NCI-H774 (cell line): ENCODE data around the gene CPN2.
A peak's percentile ranks its signal among the peaks of the same experiment; 100 is the strongest.

ENCODE experiments used
- DNase-seq: peaks from one replicate; lab custom pipeline; 2025; lab: John Stamatoyannopoulos, UW

CPN2 gene

DNA sequence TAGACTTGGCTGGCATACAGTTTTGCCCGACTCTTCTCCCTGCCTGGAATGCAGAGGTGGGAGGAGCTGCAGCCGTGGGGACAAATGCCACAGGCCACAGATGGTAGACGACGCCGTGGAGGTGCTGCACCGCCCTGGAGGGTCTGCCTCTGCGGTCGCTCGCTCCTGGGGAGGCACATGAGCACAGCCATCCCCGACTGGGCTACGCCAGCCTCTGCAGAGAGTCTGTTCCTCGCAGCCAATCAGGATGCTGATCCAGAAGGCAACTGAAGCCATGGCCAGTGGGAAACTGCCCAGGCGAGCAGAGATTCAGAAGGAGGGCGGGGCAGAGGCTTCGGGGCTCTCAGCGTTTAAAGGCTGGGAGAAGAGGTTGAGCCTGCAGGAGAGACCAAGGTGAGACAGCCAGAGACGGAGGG, 30.3 kb upstream of the CPN2 start:
- DNase-seq, result peak; percentile 80

DNA sequence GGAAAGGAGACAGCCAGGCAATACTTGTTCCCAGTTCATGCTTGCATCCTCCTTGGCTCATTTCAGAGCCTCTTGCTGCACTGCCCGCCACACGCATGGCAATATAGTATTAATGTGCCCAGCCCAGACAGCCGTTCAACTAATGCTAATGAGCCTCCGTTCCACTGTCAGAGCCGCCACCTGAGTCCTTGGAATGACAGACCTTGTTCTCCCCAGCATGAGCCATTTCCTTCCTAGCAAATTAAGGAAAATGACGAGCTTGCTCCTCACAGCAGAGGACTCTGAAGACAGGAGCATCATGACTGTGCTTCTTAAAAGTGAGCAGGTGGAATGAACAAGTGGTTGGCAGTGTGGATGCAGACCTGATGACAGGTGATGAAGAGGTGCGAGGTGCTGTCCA, 29.2 kb upstream of the CPN2 start:
- DNase-seq, result no peak

DNA sequence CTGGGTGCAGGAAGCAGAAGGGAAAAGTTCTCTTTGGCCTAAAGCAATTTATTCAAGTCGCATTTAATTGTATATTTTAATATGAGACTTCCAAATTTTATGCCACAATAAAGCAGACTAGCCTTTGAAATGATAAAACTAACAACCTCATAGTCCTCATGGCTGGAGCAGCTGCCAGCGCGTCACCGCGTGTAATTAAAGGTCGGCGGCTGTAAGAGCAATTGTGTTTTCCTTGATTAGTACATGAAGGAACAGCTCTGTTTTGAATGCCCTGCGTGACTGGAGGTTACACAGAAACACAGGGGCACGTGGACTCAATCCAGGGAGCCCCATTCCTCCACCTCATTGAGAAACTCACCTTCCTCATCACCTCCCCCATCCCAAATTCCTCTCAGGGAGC, 28.5 kb upstream of the CPN2 start:
- DNase-seq, result peak; percentile 70

DNA sequence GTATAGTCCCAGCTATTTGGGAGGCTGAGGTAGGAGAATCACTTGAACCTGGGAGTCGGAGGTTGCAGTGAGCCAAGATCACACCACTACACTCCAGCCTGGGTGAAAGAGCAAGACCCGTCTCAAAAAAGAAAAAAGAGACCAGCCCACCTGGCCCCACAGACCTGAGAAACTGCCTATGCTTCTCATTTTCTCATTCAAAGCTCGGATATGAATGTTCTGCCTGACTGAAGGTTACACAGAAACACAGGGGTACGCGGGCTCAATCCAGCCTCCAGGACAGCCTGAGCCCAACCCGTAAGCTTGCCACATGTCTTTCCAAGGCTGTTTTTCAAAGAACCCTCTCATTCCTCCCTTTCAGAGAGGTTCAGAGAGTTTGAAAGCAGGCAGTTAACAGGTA, 28.1 kb upstream of the CPN2 start:
- no peak for DNase-seq

DNA sequence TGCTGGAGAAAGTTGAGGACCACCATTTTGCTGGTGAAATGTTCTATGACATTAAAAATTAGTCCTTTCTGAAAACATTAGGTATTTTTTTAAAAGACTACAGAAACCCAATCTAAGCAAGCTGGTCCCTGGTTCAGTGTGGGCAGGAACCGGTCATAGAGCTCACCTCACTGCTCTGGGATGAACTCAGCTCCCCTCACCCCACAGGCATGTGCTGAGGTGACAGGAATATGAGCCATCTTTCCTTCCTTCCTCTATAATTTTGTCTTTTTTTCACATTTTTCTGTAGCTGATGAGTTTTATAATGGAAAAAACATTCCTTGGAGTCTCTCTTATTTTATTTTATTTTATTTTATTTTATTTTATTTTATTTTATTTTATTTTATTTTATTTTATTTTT, 26.6 kb upstream of the CPN2 start:
- DNase-seq, result no peak

DNA sequence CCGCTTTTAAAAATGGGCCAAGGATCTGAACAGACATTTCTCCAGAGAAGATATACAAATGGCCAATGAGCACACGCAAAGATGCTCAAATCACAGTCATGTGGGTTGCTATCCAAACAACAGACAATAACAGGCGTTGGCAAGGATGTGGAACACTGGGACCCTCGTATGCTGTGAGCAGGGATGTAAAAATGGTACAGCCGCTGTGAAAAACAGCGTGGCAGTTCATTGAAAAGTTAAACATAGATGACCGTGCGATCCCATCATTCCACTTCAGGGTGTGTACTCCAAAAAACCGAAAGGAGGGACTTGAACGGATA, 25.1 kb upstream of the CPN2 start:
- no peak for DNase-seq

DNA sequence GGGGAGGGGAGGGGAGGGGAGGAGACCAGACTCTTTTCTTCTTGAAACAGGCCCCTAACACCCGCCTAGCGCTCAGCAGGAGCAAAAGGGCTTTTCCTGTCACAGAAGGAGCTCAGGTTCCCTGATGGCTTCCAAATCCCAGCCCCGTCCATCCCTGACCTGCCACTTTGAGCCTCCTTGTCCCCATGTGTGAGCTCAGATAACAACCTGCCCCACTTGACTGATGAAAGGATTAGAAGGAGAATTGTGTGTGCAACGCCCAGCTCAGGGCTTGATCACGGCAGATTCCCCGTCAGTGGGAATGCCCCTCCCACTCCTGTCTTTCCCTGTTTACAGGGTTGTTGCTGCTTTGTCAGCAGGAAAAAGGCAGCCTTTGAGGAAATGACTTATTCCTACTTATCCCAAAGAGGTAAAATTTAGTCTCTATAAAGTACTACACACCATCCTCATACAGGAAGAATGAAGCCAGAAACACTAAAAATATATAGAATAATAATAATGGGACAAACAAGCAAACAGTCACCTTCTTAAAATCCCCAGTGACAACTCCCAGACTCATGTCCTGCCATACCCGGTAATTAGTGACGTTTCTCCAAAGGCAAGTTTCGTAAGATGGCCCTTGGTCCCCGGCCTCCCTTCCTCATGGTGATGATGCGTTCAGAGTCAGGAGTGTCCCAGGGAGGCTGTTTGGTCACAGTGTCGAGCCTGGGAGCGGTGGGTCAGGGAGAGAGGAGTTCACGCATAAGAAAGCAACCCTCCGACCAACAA, 24.5 kb upstream of the CPN2 start:
- no peak for DNase-seq

DNA sequence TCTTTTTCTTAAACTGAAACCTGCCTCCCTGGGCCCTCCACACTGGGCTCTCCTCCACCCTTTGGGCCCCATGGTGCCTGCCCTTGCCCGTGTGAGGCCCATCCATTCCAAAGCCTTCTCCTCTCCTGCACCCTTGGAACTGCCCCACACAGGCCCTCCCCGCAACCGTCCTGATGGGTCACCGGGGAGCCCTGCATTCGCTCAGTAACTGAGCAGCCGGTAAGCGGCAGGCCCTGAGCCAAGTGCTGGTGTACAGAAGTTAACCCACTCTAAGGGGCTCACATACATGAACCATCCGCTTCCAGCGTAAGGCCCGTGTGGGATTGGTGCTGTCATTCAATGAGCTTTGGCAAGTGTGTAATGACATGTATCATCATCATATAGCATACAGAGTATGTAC, 23.8 kb upstream of the CPN2 start:
- DNase-seq, result no peak

DNA sequence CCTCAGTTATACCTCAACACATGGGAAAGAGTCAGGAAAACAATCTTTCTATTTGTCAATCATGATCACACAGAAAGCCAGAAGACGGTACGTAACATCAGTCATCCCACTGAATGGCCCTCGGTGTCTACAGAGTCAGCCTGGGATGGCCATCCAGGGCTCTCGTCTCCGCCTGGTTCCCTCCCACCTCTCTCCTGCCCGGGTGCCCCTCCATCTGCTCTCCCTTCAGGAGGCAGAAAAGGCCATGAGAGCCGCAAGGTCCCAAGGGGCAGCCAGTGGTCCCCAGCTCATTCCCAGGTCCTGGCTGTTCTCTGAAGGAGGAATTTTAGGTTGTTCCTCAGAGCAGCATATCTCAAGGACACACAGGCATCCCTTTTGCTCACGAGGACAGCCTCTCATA, 22.8 kb upstream of the CPN2 start:
- DNase-seq, result no peak

DNA sequence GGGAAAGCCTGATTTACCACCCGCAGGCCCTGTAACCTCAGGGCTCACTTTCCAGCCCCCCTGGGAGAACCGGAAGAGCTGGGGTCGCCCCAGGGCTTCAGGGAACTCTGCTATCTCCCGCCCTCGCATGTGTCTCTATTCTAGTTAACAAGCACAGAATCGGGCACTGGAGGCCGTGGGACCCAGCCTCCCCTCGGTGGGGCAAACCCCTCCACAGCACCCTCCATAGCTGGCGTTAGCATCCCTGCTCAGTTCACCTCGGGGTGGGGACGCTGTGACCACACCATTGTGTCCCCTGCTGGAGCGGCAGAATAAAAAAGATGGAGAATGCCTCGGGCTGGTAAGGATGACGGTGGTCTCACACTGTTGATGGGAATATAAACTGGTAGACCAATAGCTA, 21.9 kb upstream of the CPN2 start:
- no peak for DNase-seq

DNA sequence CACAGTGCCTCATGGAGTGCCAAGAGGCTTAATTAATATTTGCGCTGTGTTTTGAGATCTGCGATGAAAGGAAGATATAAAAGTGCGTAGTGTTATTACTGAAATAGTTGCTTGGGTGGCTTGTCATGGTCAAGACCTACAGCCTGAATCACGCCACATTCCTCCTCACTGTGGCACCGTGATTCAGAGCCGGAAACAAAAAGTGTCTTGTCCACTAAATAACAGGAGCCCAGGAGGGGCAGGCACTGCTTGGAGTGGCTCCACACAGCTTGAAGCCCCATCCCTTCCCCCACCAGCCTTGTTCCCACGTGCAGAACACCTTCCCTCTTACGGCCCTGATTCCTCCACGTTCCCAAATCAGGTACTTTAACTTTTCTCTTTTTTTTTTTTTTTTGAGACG, 19.6 kb upstream of the CPN2 start:
- no peak for DNase-seq

DNA sequence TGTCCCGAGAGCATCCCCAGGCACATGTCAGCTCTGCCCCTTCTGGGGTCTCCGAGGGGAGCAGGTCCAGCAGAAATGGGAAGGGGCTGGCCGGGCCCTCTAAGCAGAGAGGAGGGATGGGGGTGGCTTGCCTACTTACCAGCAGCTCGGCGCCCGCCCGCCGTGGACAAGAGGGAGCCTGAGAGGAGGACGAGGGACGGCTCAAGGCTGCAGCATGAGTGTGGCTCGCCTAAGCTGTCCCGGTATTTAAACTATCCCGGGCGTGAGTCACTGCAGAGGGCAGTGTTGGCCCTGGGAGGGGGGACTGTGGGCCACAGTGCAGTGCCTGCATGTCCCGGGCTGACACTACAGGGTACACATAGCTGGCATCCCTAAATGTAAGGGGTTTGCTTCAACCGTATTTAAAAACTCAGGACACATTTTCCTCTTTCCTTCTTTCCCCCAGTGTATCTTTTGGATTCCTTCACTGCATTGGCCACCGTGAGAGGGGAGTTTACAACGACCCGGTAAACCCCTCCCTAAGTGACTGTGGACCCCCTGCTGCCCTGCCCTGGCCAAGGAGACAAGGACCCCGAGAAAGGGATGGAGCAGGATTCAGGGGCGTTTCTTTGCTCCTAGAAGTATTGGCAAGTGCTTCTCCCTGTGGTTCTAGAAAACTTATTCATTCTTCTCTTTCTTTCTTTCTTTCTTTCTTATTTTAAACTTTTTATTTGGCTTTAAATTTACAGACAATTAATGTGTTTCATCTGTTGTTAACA, 18.6 kb upstream of the CPN2 start, which contains the start of gene LRRC15:
Gene LRRC15, minus strand, starts transcription at position 222 of the 758 bp plus-strand sequence. CDS start 8,700 bp downstream, outside the sequence.
- no peak for DNase-seq

DNA sequence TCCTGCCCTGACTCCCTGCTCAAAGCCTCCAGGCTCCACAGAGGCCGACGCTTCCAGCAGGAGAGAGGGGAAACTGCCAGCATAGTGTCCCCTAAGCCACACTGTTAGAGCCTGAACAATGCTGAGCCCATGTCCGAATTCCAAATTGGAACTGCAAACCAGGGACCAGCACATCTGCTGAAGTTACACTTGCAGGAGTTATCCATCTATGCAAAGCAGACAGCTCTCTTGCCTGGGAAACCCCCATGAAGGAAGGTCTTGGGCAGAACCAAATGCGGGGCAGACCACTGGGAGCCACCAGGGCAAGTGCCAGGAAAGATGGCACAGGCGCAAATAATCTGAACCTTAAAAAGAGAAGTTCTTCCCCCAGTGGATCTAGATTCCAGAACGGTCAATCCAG, 17.8 kb upstream of the CPN2 start:
- no peak for DNase-seq

DNA sequence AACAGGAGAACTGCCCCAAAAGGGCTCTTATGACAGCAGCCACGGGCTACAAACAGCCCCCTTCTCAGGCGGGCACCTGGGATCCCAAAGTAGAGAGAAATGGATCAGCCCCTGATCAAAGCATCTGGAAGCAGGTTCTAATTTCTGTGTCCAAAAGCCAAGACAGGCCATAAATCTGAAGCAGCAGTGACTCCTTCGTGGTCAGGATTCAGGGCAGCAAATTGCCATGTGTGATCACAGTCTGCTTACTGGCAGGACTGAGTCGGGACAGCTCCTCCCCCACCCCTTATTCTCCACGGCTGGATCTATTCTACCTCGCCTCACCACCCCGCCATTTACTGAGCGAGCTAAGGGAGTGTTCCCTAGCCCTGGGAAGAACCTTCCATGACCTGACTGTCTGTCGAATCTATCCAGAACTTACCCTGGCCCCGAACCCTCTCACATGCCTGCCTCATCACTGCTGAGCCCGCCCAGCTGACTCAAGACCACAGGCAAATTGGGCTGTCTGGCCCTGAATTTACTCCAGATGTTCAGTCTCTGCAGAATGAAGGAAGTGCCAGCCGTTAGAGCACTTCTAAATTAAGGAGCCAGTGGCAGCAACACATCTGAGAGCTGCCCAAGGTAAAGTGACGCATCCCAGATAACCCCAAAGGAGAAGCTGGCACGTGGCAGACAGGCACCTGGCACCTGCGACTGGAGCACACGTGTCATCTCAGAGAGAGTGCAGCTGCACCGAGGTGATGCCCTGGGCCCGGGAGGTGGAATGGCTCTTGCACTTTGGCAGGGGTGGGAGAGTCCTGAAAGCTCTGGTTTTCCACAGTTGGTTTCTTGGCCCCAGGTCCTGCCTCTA, 17.1 kb upstream of the CPN2 start:
- no peak for DNase-seq

DNA sequence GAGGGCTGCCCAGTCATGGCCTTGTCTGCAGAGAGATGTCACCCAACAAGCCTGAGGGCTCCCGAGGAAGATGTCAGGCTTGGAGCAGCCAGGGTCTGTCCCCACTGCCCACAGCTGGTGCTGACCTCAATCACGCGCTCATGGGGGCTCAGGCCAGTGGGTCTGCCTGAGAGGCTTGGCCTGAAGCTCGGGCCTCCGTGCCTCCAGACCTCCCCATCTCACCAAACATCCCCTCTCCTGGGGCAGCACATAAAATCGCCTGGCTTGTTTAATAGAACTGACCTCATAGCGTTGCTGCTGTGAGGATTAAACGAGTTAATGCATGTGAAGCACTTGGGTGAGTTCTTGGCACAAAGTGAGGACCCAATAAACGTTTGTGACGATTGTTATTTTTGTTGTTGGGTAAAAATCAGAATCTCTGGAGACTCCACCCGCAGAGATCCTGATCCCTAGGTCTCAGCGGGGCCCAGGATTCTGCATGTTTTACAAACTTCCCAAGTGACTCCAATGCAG, 14.9 kb upstream of the CPN2 start:
- DNase-seq, result no peak

DNA sequence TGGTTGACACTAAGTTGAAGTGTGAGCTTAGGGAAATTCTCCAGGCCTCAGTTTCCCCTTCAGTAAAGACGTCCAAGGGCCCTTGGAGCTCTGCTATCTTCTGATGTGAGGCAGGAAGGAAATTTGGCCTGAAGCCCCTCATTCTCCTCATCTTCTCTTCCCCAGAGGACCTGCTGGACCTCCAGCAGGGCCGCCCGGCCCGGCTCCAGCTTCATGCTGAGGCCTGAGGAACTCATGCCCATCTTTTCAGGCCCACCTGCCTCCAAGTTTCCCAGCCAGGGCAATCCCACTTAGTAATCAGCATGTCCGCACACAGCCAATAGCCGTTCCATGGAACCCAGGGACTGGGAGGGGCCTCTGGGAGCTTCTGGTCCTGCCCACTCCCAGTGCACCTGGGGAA, 14.4 kb upstream of the CPN2 start:
- no peak for DNase-seq

DNA sequence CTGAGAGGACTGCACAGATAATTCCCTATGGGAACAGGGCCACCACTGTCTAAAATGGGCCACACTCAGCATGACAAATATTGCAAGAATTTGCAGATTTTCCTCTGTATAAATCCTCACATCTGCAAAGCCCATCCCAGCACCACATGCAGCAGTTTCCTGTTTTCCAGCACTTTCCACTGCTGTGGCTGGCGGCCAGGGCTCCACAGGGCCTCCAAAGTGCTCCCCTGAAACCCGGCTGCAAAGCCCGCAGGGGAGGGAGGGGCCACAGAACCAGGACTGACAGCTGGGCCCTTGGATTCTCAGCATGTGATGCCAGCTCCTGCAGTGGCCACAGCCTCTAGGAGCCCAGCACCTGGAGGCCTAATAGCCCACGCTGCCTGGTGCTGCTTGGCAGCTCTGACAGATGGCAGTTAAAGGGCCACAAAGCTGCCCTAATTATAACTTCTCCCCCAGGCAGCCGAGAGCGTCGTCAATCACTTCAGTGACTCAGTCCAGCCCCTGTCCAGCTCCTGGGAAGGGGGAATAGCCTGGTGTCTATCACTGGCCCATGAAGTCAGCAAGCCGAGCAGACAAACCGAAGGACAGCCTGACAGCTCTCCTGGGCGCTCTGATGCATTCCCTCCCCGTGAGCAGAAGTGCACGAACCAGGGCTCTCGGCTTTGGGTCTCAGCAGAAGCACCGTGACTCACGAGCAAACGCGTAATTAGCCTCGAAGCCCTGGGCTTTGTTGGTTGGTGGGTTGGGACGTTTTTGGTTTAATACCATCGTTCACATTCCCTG, 13.7 kb upstream of the CPN2 start:
- peak; percentile 86 for DNase-seq

DNA sequence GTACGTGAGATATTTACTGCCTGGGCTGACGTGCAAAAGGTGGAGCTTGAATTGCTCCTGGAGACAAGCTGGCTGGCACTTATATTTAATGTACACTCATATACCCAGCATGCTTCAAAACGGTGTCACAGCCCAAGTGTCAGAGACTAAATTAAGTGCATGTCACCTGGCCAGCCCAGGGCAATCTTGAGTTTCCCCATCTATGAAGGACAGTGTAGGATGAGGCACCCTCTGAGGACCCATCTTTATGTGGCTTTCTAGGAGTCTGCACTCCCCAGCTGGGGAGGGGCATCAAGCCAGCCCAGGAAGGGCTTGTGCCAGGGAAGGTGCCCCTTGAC, 13.2 kb upstream of the CPN2 start:
- no peak for DNase-seq

DNA sequence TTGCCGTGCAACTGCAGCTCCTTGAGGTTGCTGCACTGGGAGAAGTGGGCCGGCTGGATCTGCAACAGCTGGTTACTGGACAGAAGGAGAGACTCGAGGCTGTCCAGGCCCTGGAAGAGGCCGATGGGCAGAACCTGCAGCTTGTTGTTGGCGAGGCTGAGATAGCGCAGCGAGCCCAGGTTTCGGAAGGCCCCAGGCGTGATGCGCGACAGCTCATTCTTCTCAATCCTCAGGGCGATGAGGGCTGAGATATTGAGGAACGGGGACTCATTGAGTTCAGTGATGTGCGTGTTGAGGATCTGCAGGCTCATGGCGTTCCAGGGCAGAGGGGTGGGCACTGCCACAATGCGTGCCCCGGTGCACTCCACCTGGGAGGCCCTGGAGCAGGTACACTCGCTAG, 9.4 kb upstream of the CPN2 start:
- no peak for DNase-seq

DNA sequence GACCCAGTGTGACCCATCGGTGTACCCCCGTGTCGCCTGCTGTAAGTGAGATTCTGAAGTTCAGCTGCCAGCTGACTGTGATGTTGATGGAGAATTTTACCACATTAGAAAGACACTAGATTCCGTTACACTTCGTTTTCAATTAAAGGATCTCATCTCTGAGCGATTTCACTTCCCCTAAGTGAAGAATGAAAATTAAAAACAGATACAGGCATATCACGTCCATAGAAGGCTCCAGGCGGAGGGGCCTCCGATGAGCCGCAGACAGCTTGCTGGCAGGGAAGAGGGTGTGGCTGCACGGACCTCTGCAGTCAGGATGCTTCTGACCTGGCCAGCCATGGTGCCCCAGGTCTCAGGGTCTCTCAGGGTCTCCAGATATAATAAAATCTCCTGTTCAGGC, 6.6 kb upstream of the CPN2 start:
- no peak for DNase-seq

DNA sequence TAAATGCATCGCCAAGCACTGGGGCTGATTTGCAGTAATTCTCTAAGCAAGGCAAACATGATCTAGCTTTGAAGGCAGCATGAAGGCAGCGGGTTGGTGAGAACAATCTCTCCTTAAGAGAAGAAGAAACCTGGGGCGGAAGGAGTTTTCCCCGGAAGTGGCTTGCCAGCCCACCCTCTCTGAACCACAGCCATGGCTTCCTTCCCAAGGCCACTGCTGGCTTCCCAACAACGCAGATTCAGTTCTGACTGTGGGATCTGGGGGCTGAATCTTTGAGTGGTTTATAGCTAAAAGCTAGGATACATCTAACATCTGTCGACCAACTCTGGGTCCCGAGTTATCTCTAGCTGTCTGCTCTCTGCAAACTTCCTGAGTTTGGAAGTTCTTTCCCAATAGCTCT, 4.3 kb upstream of the CPN2 start:
- no peak for DNase-seq

DNA sequence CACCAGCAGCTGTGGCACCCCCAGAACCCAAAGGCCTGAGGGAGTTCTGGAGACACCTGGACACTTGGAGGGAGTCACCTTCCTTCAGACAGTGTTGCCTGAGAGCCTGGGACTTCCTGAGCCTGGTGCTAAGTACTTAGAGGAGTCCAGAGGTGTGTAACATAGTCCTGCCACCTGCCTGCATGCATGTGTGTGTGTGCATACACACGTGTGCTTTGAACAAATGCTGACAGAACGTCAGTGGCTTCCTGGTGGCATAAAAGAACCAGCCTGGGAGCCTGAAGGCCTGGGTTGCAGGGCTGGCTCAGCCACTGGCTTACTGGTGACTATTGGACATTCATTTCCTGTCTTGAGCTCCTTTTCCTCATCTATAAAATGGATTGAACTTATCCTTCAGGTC, 3.2 kb upstream of the CPN2 start:
- no peak for DNase-seq
